A549 (cell line): Measurements from ENCODE around the gene TYK2. TPM values are rescaled to one million over a fixed set of nuclear protein-coding genes. Genes with fewer than 3 reads are reported as not detected.

Source experiments
- ATAC-seq, 2 experiments: fragments of 200-7000 bp in 1 of 2; fragments of >200 bp in 1 of 2; cut with Nextera tagmentation in 1 of 2; cut with Tn5 transposase in 1 of 2; 3 replicates each; pipeline versions ENCODE4 v1.8.0 to v1.9.1; 2018 to 2020; ENCODE audit warnings: mild to moderate bottlenecking in 1 of 2, moderate library complexity in 1 of 2
- CTCF ChIA-PET: fragments of 300-600 bp; sonication (Branson Sonifier 250); formaldehyde crosslinking; extraction: SDS; loops from one replicate; lab custom pipeline; 2021; ENCODE audit warnings: antibody characterized with exemption, inconsistent platforms; lab: Yijun Ruan, JAX
- POLR2A ChIA-PET: fragments of 350-600 bp; formaldehyde crosslinking; extraction: SDS; loops from one replicate; lab custom pipeline; 2021; ENCODE audit warnings: antibody characterized with exemption, inconsistent platforms; lab: Yijun Ruan, JAX
- DNase-seq, 2 experiments: peaks; one replicate each; pipeline versions ENCODE4 v3.0.0 to v3.0.0-alpha.2; 2011 to 2016; ENCODE audit warnings: low read depth in 1 of 2, low spot score in 1 of 2
- FAIRE-seq: peaks from 2 replicates; lab custom pipeline; 2011; peaks lifted over from hg19 to GRCh38; lab: Jason Lieb, UNC
- H3K27ac ChIP-seq, 2 experiments: fragments of >200 bp; sonication (Bioruptor Twin); formaldehyde crosslinking; 3 replicates each; pipeline ENCODE4 v1.5.1; 2016 to 2017
- H3K4me1 ChIP-seq: fragments of >200 bp; sonication (Bioruptor Twin); formaldehyde crosslinking; 3 replicates; pipeline ENCODE4 v1.6.1; 2016
- H3K4me2 ChIP-seq: fragments of >200 bp; sonication (Bioruptor Twin); formaldehyde crosslinking; 3 replicates; pipeline ENCODE4 v1.6.1; 2016
- H3K4me3 ChIP-seq: fragments of >200 bp; sonication (Bioruptor Twin); formaldehyde crosslinking; 3 replicates; pipeline ENCODE4 v1.5.1; 2016
- H3K9me3 ChIP-seq: fragments of >200 bp; sonication (Bioruptor Twin); formaldehyde crosslinking; 3 replicates; pipeline ENCODE4 v1.6.1; 2016
- CBX8 ChIP-seq: fragments of 200-600 bp; sonication (generic); IDR thresholded peaks from 2 replicates; pipeline ENCODE4 v1.6.1; 2016
- ELK1 ChIP-seq: fragments of 150-350 bp; IDR thresholded peaks from 2 replicates; pipeline ENCODE4 v1.6.1; 2014; ENCODE audit warnings: low read depth, mild to moderate bottlenecking, low read length
- EP300 ChIP-seq, 2 experiments: fragments of >200 bp; sonication (Bioruptor Twin); formaldehyde crosslinking; IDR thresholded peaks; 2 replicates in 1 of 2; 3 replicates in 1 of 2; pipeline ENCODE4 v1.6.1; 2016 to 2017
- GATA3 ChIP-seq: IDR thresholded peaks from 2 replicates; pipeline ENCODE4 v1.6.1; 2012; ENCODE audit warnings: borderline replicate concordance
- HDAC2 ChIP-seq: fragments of 200-600 bp; sonication (generic); IDR thresholded peaks from 2 replicates; pipeline ENCODE4 v1.6.1; 2016
- HES2 ChIP-seq: fragments of >200 bp; sonication (Bioruptor Twin); formaldehyde crosslinking; IDR thresholded peaks from 2 replicates; pipeline ENCODE4 v1.6.1; 2016
- HMGXB4 ChIP-seq: fragments of 250-450 bp; sonication (Bioruptor Pico); IDR thresholded peaks from 2 replicates; pipeline ENCODE4 v1.5.0; 2021; ENCODE audit warnings: mild to moderate bottlenecking, moderate library complexity, borderline replicate concordance
- HOXB13 ChIP-seq: fragments of 250-450 bp; sonication (Bioruptor Pico); IDR thresholded peaks from 2 replicates; pipeline ENCODE4 v1.5.0; 2020; ENCODE audit warnings: low read depth, mild to moderate bottlenecking, moderate library complexity
- JUN ChIP-seq, 2 experiments: fragments of >200 bp; sonication (Bioruptor Twin); formaldehyde crosslinking; IDR thresholded peaks; 2 replicates in 1 of 2; 3 replicates in 1 of 2; pipeline ENCODE4 v1.6.1; 2016 to 2017
- JUNB ChIP-seq: fragments of >200 bp; sonication (Bioruptor Twin); formaldehyde crosslinking; IDR thresholded peaks from 2 replicates; pipeline ENCODE4 v1.6.1; 2016
- KDM1A ChIP-seq: fragments of 200-600 bp; sonication (generic); IDR thresholded peaks from 2 replicates; pipeline ENCODE4 v1.6.1; 2016; ENCODE audit warnings: low read depth, mild to moderate bottlenecking
- MAFK ChIP-seq: fragments of 450-650 bp; IDR thresholded peaks from 2 replicates; pipeline ENCODE4 v1.6.1; 2014; ENCODE audit not compliant: partially characterized antibody
- PHF8 ChIP-seq: fragments of 200-600 bp; sonication (generic); IDR thresholded peaks from 2 replicates; pipeline ENCODE4 v1.6.1; 2016; ENCODE audit warnings: low read depth, mild to moderate bottlenecking, antibody characterized with exemption, moderate library complexity, borderline replicate concordance
- RAD21 ChIP-seq, 2 experiments: fragments of >200 bp in 1 of 2; sonication (Bioruptor Twin) in 1 of 2; formaldehyde crosslinking in 1 of 2; IDR thresholded peaks in 1 of 2; conservative IDR thresholded peaks in 1 of 2; 2 replicates in 1 of 2; 3 replicates in 1 of 2; pipeline ENCODE4 v1.6.1; 2012 to 2018; ENCODE audit warnings: inconsistent platforms in 1 of 2
- REST ChIP-seq: fragments of 200-600 bp; sonication (generic); IDR thresholded peaks from 2 replicates; pipeline ENCODE4 v1.6.1; 2016; ENCODE audit warnings: antibody characterized with exemption, mild to moderate bottlenecking, moderate library complexity
- SMC3 ChIP-seq: fragments of >200 bp; sonication (Bioruptor Twin); formaldehyde crosslinking; IDR thresholded peaks from 3 replicates; pipeline ENCODE4 v1.6.1; 2018; ENCODE audit warnings: inconsistent platforms
- TFCP2L1 ChIP-seq: fragments of 250-450 bp; sonication (Bioruptor Pico); IDR thresholded peaks from 2 replicates; pipeline ENCODE4 v1.5.0; 2021; ENCODE audit warnings: mild to moderate bottlenecking
- USF2 ChIP-seq: fragments of 450-650 bp; IDR thresholded peaks from 2 replicates; pipeline ENCODE4 v1.6.1; 2014; ENCODE audit warnings: antibody characterized with exemption
- ZC3H11A ChIP-seq: fragments of 450-650 bp; IDR thresholded peaks from 2 replicates; pipeline ENCODE4 v1.6.1; 2014; ENCODE audit warnings: antibody characterized with exemption, mild to moderate bottlenecking
- ZSCAN20 ChIP-seq: fragments of 250-450 bp; sonication (Bioruptor Pico); IDR thresholded peaks from 2 replicates; pipeline ENCODE4 v1.8.0; 2022; ENCODE audit warnings: mild to moderate bottlenecking, moderate library complexity
- WGBS: methylation state at CpG from one replicate; pipeline ENCODE4 v1.1.6; 2017; ENCODE audit errors: missing lambda C conversion rate; 5-methylcytosine and 5-hydroxymethylcytosine counted together
- polyA plus RNA-seq, 4 experiments: library from polyadenylated mRNA; depleted of rRNA in 3 of 4; stranded (reverse); fragments of >200 nt; fragmentation: RNase III in 1 of 4; extraction: RNeasy Plus Mini Kit Qiagen cat#74134 plus additional on column Dnase treatment in 1 of 4; gene quantifications; 2 replicates in 3 of 4; 3 replicates in 1 of 4; pipeline ENCODE4 v1.2.3, GENCODE V29; 2011 to 2017

Gene TYK2
- polyA plus RNA-seq, 2 of the 4 experiments (the other 2 are of a cell fraction), result 17.0 to 57.1 TPM

GRCh38 chr19:10362259-10362658, 18.1 kb downstream of the TYK2 start:
- Histone ChIP-seq H3K27ac (no peak overlapping the region), H3K9me3 (no peaks in the 10 kb centered on the region), H3K4me1 (no peaks in the 10 kb centered on the region), H3K4me3 (no peak overlapping the region), H3K4me2 (no peak overlapping the region)
- FAIRE-seq, result no peak
- ChIA-PET POLR2A (no interaction called here), CTCF (interaction anchor here (0.9 to 1.5 kb wide), 3 partner anchors 11 to 93 kb away, joined by 4 read pairs; no protein-coding TSS in a partner anchor)
- TF ChIP-seq MAFK (no peak), TFCP2L1 (CRISPR knock-in tag) (no peak), HDAC2 (no peak), REST (no peak), HOXB13 (no peak), KDM1A (no peak), PHF8 (no peak), CBX8 (no peak), SMC3 (no peak), ZSCAN20 (CRISPR knock-in tag) (no peak), JUN (IDR thresholded peaks at IDR 0.05) (no peak), HMGXB4 (CRISPR knock-in tag) (no peak)
- 98% methylated on average over 12 of the region's 18 CpGs for WGBS
- ATAC-seq, result no peak
- no peak for DNase-seq

- Histone ChIP-seq H3K27ac (no peak overlapping the region), H3K4me1 (no peaks in the 10 kb centered on the region), H3K9me3 (no peaks in the 10 kb centered on the region), H3K4me2 (no peak overlapping the region), H3K4me3 (no peak overlapping the region)
- ATAC-seq, result peak in 1 of 2 experiments; percentile 40; a peak in 1 of 6 replicates
- TF ChIP-seq CBX8 (no peak), PHF8 (no peak), EP300 (IDR thresholded peaks at IDR 0.05) (no peak), ZC3H11A (no peak), MAFK (no peak), HES2 (no peak), USF2 (no peak), ELK1 (no peak), JUNB (no peak), GATA3 (no peak), RAD21 (conservative IDR thresholded peaks at IDR 0.05 in 1 of 2, IDR thresholded peaks at IDR 0.05 in 1 of 2) (no peak)
- no peak for FAIRE-seq
- ChIA-PET CTCF (interaction anchor here (0.9 to 1.5 kb wide), 3 partner anchors 11 to 93 kb away, joined by 4 read pairs; no protein-coding TSS in a partner anchor), POLR2A (no interaction called here)
- 92% methylated on average over 11 of the region's 16 CpGs for WGBS
- no peak for DNase-seq
Measured at GRCh38 chr19:10361569-10362011, 18.8 kb downstream of the TYK2 start.
